GM18508 (cell line): ENCODE results near the gene NRBP1.

ENCODE experiments used
- ATAC-seq: cut with Tn5 transposase; IDR thresholded peaks from one replicate; pipeline ENCODE4 v1.9.1; 2021; ENCODE audit warnings: moderate number of reproducible peaks; ENCODE audit not compliant: insufficient read depth, unreplicated experiment

Gene NRBP1

GRCh38 chr2:27489118-27489497 is 60.7 kb downstream of the NRBP1 start:
- ATAC-seq: no peak

GRCh38 chr2:27489498-27490397 is 61.3 kb downstream of the NRBP1 start, which contains the start of gene IFT172:
TSS of gene IFT172 (minus strand) at chr2:27489743. CDS start at chr2:27489653, 90 bp downstream.
- ATAC-seq: peak; percentile 73
